GM18505 (cell line): ENCODE measurements around the gene CX3CR1.

Experiments used
- ATAC-seq: cut with Tn5 transposase; IDR thresholded peaks from one replicate; pipeline ENCODE4 v1.9.1; 2021; ENCODE audit not compliant: unreplicated experiment
- POLR2A ChIP-seq: IDR thresholded peaks from 4 replicates; pipeline ENCODE4 v1.6.1; 2011; ENCODE audit warnings: borderline replicate concordance; ENCODE audit not compliant: insufficient read depth, insufficient read length; ENCODE audit errors: extremely low read depth

The CX3CR1 gene

DNA sequence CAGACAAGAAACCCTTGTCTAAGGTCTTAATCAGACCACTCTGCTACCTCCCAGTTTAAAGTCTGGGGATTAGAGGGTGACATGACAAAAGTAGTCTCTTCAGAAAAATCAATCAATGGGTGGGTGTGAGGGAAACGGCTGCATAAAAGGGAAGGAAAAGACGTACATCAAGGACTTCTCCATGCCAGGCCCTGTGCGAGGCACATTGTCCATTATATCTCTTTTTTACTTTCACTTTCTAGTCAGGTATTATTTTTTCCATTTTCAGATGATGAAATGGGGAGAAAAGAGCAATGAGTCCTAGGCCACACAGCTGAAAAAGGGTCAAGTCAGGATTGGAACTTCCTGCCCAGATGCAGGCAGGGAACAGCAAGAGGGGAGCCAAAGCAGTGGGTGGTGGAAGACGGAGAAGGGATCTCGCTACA, 4.6 kb upstream of the CX3CR1 start:
- ATAC-seq: no peak
- no peak for TF ChIP-seq POLR2A

DNA sequence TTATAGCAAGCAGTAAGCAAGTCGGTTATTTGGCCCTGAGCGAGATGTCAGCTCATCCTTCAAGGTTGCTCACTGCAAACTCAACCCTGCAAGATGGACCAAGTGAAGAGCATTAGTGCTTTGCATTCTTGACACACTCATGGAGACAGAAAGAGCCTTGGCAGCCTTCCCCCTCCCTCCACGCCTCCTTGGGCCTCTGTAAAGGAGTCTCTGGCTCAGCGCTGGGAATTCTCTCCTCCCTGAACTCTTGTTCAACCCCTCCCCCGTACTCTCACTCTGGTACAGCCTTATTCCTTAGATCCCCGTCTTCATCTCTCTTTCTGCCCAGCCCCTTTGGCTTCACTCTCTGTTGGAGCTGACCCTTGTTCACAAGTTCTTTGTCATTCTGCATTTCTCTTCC, 2.2 kb upstream of the CX3CR1 start:
- TF ChIP-seq POLR2A: no peak
- ATAC-seq: no peak

DNA sequence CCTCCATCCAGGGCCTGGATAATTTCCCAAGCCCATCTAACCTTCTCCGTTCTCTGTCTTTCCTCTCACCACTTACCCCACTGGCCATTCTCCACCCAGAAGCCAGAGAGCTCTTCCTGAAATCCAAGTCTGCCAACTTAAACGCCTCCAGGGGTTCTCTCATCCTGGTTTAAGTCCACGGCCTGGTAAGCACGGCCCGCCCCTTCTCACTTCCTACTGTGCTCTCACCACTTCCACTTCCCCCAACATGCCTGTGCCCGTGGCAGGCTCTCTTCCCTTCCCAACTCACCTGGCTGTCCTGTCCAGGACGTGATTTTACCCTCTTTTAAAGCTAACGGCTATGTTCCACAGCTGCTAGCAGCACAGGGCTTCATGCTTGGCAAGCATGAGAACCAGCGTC, 1.7 kb upstream of the CX3CR1 start:
- no peak for TF ChIP-seq POLR2A
- ATAC-seq: no peak

DNA sequence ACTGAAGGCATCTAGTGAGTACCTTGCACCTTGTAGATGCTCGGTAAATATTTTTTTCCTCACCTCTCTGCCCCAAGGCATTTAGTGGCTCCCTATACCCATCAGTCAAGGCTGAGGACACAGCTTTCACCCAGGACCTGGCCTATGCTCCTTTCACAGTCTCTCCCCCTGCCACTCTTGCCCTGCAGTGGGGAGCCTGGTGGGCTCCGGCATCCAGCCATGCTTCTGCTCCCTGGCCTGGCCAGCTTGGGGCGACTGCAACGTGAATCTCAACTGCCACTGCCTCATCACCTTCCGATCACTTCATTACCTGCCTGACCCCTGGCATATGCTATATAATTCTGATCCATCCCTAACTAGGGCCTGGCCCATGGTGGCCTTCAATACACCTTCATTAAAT, 735 bp upstream of the CX3CR1 start:
- no peak for ATAC-seq

DNA sequence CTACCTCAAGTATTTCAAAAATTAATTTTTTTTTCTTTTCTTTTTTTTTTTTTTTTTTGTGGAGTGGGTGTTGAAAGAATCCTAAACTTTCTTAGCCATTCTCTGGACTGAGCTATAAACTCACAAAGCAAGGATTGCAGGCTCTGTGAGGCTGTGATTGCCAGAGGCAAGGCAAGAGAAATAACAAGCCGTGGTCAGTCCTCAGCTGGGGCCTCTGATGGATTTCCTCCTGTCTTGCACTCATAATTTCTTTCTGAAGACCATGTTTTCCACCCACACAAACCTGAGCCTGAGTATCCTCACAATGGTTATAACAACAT, 1.3 kb downstream of the CX3CR1 start:
- TF ChIP-seq POLR2A: no peak

More for the DNA sequence above, 735 bp upstream of the CX3CR1 start:
- TF ChIP-seq POLR2A: no peak

DNA sequence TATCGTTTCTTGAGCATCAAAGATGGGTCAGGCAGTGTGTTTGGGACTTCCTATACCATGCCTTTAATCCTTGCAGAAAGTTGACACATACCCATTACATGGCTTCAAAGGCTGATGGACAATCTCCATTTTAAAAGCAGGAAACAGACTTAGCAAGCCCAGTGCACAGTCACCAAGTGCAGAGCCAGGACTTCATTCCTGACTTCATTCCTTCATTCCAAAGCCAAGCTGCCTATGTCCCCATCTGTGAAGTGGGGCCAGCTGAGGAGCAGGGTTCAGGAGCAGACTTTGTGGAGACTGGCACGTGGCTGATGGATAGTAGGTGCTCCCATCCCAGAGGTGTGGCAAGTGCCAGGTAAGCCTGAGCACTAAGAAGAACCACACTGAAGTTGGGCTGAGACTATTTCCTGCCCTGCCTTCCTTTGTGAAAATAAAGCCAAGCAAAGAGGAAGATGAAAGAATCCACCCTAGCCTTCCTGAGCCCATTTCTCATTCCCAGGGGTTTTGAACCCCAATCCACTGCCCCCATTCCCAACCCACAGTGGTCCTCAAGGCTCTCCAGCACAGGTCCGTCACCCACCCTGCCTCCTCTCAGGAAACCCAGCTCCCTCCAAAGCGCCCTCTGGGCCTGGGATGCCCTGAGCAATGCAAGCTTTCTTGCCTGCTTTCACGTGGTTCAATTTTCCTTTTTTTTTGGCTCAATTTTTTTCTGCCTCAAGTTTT, 1.8 kb downstream of the CX3CR1 start:
- no peak for TF ChIP-seq POLR2A
- no peak for ATAC-seq

More for the DNA sequence above, 1.3 kb downstream of the CX3CR1 start:
- ATAC-seq: no peak

DNA sequence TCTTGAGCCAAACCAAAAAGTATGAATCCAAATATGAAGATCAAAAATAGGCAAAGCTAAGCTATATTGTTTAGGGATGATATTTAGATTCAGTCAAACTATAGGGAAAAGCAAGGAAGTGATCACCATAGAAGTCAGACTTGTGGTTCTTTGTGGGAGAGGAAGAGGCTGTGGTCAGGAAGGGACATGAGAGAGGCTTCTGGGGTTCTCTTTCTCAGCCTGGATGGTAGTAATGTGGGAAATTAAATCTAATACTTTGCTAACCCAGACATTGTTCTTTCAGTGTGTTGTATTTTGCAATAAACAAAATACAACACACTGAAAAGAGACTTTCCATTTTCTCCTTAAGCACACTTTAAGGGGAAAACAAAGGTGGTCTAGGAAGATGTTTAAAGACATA, 3.1 kb downstream of the CX3CR1 start:
- no peak for TF ChIP-seq POLR2A
- ATAC-seq: no peak

DNA sequence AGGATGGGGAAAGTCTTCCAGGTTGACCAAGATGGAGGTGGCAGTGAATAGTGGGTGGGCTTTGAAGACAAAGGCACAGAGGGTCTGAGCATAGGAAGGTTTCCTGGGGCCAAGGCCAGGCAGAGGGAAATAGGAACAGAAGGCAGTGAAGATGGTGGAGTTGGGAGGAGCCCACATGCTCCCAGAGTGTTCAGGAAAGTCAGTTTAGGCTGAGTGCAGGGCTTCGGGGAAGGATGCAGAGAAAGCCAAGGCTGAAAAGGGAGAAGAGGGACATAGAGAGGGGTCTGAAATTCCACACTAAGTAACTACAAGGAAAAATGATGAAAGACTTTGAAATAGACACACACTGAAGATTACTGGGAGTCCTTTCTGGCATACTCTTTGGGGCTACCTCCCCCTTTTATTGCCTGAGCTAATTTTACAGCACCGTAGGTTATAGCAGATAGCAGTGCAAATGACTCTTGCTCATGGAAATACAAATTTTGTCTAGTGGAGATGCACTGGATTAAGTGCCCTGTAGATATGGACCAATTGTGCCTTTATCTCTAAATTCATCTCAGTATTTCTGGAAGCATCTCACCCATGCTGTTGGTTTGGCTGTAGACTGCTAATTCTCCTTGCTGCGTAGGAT, 3.8 kb downstream of the CX3CR1 start:
- no peak for TF ChIP-seq POLR2A
- ATAC-seq: no peak

DNA sequence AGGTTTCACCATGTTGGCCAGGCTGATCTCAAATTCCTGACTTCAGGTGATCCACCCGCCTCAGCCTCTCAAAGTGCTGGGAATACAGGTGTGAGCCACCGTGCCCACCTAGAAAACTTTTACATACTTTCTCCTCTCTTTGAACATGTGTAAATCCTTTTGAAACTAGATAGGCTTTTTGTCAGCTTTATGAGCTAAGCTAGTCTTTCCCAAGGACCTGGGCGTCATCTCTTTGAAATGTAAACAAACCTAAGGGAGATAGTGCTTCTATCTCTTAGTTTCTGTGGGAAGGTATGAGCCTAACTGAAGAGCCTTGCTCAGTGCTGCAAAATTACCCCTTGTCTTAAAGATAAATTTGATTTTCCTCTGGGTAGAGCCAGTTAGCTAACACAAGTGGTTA, 4.8 kb downstream of the CX3CR1 start:
- no peak for TF ChIP-seq POLR2A
- ATAC-seq: no peak

DNA sequence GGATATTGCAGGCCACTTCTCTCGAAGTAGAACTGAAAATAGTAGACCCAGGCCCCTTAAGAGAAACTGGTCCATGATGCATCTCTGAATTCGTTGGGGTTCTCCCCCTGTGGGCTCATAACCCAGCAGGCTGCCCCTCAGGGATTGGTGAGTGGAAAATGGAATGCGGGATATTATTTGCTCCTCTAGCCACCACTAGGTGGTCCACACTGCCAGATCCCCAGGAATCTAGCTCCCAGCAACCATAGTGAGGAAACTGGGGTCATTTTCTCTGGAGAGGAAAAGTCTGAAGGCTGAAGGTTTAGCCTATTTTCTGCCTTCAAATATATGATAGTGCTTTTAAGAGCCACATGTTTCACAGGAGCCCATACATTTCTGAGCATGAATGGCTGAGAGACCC, 6.7 kb downstream of the CX3CR1 start:
- ATAC-seq: no peak
- no peak for TF ChIP-seq POLR2A

DNA sequence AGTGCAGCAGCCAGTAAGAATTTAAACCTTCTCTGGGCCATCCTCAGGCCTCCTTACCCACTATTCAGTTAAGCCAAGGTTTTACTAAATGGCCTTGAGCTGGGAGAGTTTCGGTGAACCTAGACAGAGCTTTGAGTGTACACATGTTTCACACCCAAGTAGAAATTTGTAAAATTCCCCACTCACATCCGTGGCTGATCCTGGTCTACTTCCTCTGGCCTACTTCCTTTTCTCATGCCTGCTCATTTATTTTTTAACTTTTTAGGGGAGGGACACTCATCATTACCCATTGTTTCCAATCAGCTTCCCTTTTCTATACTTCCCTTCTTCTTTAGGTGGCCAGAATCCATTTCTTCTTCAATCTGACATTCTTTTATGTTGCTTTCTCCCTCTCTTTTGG, 7.6 kb downstream of the CX3CR1 start:
- no peak for TF ChIP-seq POLR2A
- no peak for ATAC-seq

DNA sequence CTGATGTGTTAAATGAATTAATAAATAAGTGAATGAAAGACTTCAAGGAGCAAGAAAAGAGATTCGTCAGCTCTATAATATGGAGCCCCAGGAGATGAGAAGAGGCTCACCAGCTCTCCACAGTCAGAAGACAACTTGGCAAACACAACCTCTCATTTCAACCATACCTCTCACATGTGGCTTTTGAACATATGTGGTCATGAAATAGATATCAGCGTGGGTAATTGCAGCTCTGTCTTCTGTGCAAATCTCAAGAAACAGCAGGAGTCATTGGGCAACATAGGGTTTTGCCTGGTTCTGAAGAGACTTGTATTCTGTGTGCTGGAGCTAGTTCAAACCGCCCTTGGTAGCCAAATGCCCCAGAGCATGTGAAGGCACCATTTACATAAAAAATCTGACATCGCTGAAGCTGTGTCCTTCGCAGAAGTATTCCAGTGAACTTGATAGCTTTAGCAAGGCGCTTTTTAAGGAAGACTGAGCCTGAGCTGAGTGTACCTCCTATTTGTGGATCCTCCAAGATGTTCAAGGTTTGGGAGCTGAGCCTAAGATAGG, 8.4 kb downstream of the CX3CR1 start:
- no peak for ATAC-seq
- TF ChIP-seq POLR2A: no peak

DNA sequence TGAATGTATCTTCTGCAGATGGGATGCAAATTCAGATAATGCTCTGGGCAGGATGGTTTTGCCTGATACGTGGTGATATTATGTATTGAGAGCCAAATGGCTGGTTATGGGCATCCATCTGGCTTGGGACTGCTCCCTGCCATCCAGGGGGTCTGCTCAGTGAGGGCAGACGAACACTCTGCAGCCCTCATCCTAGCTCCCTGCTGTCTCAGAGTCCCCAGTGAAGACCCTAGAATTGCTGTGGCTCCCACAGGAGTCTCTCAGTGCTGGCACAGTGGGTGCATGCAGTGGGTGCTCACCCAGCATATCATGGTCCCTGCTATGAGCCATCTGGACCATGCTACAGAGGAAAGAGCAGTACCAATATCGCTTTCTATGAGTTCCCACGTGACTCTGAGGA, 10.3 kb downstream of the CX3CR1 start:
- no peak for TF ChIP-seq POLR2A
- no peak for ATAC-seq

DNA sequence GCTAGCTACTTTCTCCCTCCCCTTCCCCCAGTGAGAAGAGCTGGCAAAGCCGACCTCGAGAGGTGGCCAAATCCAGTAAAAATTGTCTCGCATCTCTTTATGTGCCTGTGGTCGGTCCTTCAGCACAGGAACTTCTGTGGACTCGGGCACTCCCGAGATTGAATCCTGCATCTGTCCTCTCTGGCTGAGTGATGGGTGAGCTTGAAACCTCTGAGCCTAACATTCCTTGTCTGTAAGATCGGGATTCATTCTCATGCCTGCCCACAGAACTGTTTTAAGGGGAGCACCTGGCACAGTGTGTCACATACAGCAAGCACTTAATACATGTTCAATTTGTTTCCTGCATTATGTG, 11.3 kb downstream of the CX3CR1 start:
- TF ChIP-seq POLR2A: no peak
- ATAC-seq: no peak
